Stimulated activated CD8-positive, alpha-beta memory T cell treated with anti-CD3 and anti-CD28 coated beads, Interleukin-12 subunit alpha, Interleukin-12 subunit beta, amount 100 ng/mL, for 24 hours (primary cell): Measurements from ENCODE around the gene CD300E.
"Not testable (repeated sequence)": the region's sequence is repeated elsewhere in the genome, so short reads cannot be mapped to it uniquely, and the experiment has no call there.

Source experiments
- DNase-seq: peaks from one replicate; pipeline ENCODE4 v3.0.0-alpha.2; 2020; ENCODE audit errors: extremely low read depth

CD300E gene

DNA sequence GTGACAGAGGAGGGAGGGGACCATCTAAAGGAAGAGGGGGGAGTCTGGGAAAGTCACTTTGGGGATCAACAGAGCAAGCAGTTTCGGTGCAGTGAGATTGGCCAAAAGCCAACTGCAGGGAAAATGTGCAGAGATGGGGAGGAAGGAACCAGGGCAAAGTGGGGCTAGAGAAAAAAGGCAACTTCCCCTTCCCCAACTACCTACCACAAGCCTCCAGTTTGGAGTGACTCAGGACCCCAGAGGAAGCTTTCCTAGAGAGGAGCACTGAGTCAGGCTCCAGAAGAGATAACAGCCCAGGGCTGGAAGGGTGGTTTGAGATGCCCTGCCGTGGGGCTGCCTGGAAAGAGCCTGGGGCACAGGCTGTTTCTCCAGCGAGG lies 24.5 kb downstream of the CD300E start:
- DNase-seq = no peak

- DNase-seq = no peak
These were observed 25.1 kb downstream of the CD300E start for GRCh38 chr17:74598346-74599022.

GRCh38 chr17:74597069-74597790 lies 26.3 kb downstream of the CD300E start:
- DNase-seq = no peak

- DNase-seq = no peak
These were observed 28.3 kb downstream of the CD300E start for GRCh38 chr17:74595037-74595750.

DNA sequence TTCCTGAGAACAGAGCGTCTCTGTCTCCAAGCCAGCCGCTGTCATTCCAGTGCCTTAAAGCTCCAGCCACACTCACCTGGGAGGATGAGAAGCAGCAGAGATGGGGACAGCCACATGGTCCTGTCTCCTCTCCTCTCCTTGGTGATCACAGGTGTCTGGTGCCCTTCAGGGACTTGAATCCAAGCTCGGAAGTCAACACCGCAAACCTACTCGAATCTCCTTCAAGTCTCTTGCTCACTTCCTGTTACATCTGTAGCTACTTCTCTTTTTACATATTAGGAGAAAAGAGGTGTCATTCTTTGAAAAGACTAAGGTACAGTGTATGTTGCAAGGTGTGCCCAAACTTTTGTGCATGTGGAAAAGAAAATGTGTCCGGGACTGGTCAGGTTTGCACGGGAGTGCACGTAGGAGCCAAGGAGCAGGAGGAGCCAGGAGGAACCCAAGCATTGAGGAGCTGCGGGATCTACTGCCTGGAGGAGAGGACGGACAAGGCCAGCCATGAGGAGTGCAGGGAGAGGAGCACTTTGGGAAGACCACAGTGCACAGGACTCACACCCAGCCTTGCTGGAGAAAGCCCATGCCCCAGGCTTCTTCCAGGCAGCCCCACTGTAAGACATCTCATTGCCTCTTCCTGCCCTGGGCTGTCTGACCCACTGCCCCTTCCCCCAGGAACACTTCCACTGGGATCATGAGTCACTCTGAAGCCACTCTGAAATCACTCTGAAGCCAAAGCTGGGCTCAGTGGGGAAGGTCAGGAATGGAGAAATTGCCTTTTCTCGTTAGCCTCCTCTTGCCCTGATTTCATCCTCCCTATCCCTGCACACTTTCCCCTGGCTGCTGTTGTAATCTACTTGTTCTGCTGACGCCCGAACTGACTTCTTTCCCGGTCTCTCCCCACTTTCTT lies 31.2 kb downstream of the CD300E start, which contains the start of gene CD300LD:
TSS of gene CD300LD (minus strand) at position 197 of the 904 bp plus-strand sequence. CDS start at position 116, 81 bp downstream.
- DNase-seq = no peak

- no peak for DNase-seq
These were observed 32.0 kb downstream of the CD300E start for GRCh38 chr17:74591503-74591902.

GRCh38 chr17:74585711-74586110 lies 37.8 kb downstream of the CD300E start:
- no peak for DNase-seq

DNA sequence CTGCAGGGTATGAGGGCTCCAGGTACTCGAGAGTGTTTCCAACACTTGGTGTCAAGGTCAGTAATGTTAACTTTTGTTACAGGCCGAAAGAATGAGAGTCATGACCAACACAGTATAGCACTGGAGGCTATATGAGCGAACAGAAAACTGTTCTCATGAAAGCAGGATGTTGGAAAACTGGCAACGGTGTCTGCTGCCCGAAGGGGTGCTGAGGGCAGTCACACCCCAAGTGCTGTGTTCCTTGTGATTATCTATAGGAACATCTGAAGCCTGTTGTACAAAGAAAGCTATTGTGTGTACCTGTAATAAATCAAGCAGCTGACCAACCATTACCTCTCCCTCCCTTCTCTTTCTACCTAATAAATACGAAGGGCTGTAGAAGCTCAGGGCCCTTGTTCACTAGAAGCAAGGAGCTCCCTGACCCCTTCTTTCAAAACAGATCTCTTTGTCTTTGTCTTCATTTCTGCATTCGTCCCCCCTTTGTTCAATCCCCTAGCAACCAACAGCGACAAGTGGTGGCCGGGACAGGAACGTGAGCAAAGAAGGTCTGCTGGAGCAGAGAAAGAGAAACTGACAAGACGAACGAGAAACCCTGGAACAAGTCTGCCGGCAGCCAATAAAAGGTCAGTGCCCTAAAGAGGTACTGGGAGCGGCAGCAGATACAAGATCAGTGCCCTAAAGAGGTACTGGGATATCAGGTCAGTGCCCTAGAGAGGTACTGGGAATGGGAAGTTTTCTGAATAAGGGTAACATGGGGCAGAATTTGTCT lies 39.1 kb downstream of the CD300E start:
- DNase-seq = no peak

DNA sequence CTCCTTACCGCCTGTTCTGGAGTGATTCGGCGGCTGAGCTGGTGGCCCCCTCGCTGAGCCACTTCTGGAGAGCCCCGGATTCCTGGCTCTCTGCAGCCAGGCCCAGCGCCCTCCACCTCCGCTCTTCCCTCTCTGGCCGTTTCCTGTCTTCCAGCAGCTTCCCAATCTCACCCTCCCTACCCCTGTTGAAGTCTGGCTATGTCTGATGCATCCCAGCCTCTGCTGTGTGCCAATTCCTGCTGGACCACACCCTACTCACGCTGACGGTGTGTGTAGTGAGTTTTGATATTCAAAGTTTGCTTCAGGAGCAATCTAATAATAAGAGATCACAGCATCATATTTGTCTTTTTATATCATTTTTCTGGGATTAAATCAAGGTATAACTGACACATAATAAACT lies 40.9 kb downstream of the CD300E start:
- DNase-seq = no peak

- DNase-seq = no peak
These were observed 43.6 kb downstream of the CD300E start for GRCh38 chr17:74579900-74580299.

- DNase-seq = no peak
These were observed 44.6 kb downstream of the CD300E start for GRCh38 chr17:74578979-74579378.

DNA sequence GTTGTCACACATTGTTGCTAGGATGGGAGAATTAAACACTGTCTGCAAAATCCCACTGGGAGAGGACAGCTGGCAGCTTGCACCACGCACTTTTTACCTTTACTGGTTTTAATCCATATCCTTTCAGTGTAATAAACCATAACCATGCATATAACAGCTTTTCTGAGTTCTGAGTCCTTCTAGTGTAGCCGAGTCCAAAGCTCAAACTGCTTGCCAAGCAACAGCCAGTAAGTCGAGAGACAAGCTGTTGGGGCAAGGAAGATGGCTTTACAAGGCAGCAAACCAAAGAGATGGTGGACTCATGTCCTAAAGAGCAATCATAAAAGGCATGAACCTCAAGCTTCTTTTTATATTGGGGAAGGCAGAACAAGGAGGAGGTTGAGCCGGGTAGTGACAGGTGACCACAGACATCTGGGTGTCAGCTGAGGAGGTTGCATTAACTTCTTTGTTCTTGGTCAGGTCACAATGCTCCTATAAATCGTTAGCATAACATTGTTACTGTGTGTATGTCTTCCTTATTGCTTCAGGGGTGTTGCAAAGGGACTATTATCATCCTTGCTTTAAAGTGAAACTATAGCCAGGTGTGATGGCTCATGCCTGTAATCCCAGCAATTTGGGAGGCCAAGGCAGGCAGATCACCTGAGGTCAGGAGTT lies 48.9 kb downstream of the CD300E start:
- DNase-seq = no peak

DNA sequence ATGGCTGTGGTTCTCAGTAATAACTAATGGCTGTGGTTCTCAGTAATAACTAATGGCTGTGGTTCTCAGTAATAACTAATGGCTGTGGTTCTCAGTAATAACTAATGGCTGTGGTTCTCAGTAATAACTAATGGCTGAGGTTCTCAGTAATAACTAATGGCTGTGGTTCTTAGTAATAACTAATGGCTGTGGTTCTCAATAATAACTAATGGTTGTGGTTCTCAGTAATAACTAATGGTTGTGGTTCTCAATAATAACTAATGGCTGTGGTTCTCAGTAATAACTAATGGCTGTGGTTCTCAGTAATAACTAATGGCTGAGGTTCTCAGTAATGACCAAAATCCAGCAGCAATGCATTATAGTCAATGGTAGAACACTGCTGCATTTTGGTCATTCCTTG lies 49.9 kb downstream of the CD300E start:
- DNase-seq = not testable (repeated sequence)

- no peak for DNase-seq
These were observed 50.4 kb downstream of the CD300E start for GRCh38 chr17:74573169-74573568.

GRCh38 chr17:74571621-74572270 lies 51.8 kb downstream of the CD300E start:
- DNase-seq = no peak

- DNase-seq = no peak
These were observed 54.2 kb downstream of the CD300E start for GRCh38 chr17:74569020-74570003.

- DNase-seq = no peak
These were observed 55.2 kb downstream of the CD300E start for GRCh38 chr17:74568106-74568873.

GRCh38 chr17:74567397-74567796 lies 56.1 kb downstream of the CD300E start, which contains the start of gene CD300H:
TSS of gene CD300H (minus strand) at chr17:74567509.
- DNase-seq = no peak
